ENCODE measurements around the gene ARL6.

The ARL6 gene

GRCh38 chr3:97841956-97842355 lies 77.4 kb downstream of the ARL6 start:
- H3K4me3 ChIP-seq (ENCODE audit: low read depth, low read length), result no peak overlapping the region
- H3K36me3 ChIP-seq (ENCODE audit: control insufficient read depth in 2 of 2, insufficient read depth in 1 of 2, low read length in 2 of 2), result no peaks in the 10 kb centered on the region
- CTCF ChIA-PET, result no interaction called here
- no peaks in the 10 kb centered on the region for H3K4me1 ChIP-seq (ENCODE audit: control insufficient read depth, insufficient read depth, low read length)
- H3K27ac ChIP-seq (ENCODE audit: extremely low read depth, low read depth, low read length), result no peak overlapping the region
- TF ChIP-seq ZNF488 (tag by site-specific recombination; IDR thresholded peaks at IDR 0.05), result no peak
- no peak for TF ChIP-seq BCL6B (tag by site-specific recombination; IDR thresholded peaks at IDR 0.05)
- no peak for TF ChIP-seq RBAK (tag by site-specific recombination; IDR thresholded peaks at IDR 0.05)
- TF ChIP-seq ZBTB49 (tag by site-specific recombination; IDR thresholded peaks at IDR 0.05; ENCODE audit: low read depth), result no peak
- no peak for TF ChIP-seq ZBTB8A (tag by site-specific recombination; IDR thresholded peaks at IDR 0.05)
- TF ChIP-seq ZFP37 (tag by site-specific recombination; IDR thresholded peaks at IDR 0.05), result no peak
- no peak for TF ChIP-seq ZNF169 (tag by site-specific recombination; IDR thresholded peaks at IDR 0.05)
- TF ChIP-seq SCRT2 (tag by site-specific recombination; IDR thresholded peaks at IDR 0.05), result no peak
- no peak for TF ChIP-seq ZNF214 (tag by site-specific recombination; IDR thresholded peaks at IDR 0.05; ENCODE audit: borderline replicate concordance)
- TF ChIP-seq HOXD13 (CRISPR knock-in tag; IDR thresholded peaks at IDR 0.05; ENCODE audit: borderline replicate concordance), result no peak
- no peak for TF ChIP-seq ZNF324 (tag by site-specific recombination; IDR thresholded peaks at IDR 0.05)
- TF ChIP-seq ZXDB (tag by site-specific recombination; IDR thresholded peaks at IDR 0.05), result no peak
- no peak for TF ChIP-seq ZNF510 (tag by site-specific recombination; IDR thresholded peaks at IDR 0.05; ENCODE audit: insufficient replicate concordance)
- no peak for TF ChIP-seq ZNF677 (tag by site-specific recombination; IDR thresholded peaks at IDR 0.05)
- TF ChIP-seq GLIS2 (tag by site-specific recombination; IDR thresholded peaks at IDR 0.05), result no peak
- no peak for TF ChIP-seq ZNF654 (tag by site-specific recombination; IDR thresholded peaks at IDR 0.05; ENCODE audit: low read depth)
- no peak for TF ChIP-seq ZNF148 (tag by site-specific recombination; IDR thresholded peaks at IDR 0.05; ENCODE audit: borderline replicate concordance)
- TF ChIP-seq ZNF623 (tag by site-specific recombination; IDR thresholded peaks at IDR 0.05), result no peak
- TF ChIP-seq ZNF394 (tag by site-specific recombination; IDR thresholded peaks at IDR 0.05; ENCODE audit: borderline replicate concordance), result no peak
- no peak for TF ChIP-seq ZNF24 (tag by site-specific recombination; IDR thresholded peaks at IDR 0.05)
- H3K9me3 ChIP-seq (ENCODE audit: control insufficient read depth, insufficient read depth, low read depth, low read length), result no peaks in the 10 kb centered on the region
- POLR2A ChIA-PET, result no interaction called here

- ChIA-PET POLR2A (no interaction called here), CTCF (interaction anchor here (0.7 kb wide), 1 partner anchor 175 kb away, joined by 3 read pairs; no protein-coding TSS in a partner anchor)
- H3K27ac ChIP-seq (ENCODE audit: extremely low read depth, low read depth, low read length), result no peak overlapping the region
- H3K4me3 ChIP-seq (ENCODE audit: low read depth, low read length), result no peak overlapping the region
- no peaks in the 10 kb centered on the region for H3K9me3 ChIP-seq (ENCODE audit: control insufficient read depth, insufficient read depth, low read depth, low read length)
- H3K4me1 ChIP-seq (ENCODE audit: control insufficient read depth, insufficient read depth, low read length), result no peaks in the 10 kb centered on the region
- no peaks in the 10 kb centered on the region for H3K36me3 ChIP-seq (ENCODE audit: control insufficient read depth in 2 of 2, insufficient read depth in 1 of 2, low read length in 2 of 2)
- TF ChIP-seq ZNF580 (tag by site-specific recombination; IDR thresholded peaks at IDR 0.05) (no peak), KLF17 (tag by site-specific recombination; IDR thresholded peaks at IDR 0.05) (no peak), SP7 (tag by site-specific recombination; IDR thresholded peaks at IDR 0.05) (no peak), ZNF426 (tag by site-specific recombination; IDR thresholded peaks at IDR 0.05) (no peak), GLI2 (tag by site-specific recombination; IDR thresholded peaks at IDR 0.05; ENCODE audit: borderline replicate concordance, low read depth) (no peak), ZNF555 (tag by site-specific recombination; conservative IDR thresholded peaks at IDR 0.05) (no peak), PRDM6 (tag by site-specific recombination; IDR thresholded peaks at IDR 0.05) (no peak), GLIS2 (tag by site-specific recombination; IDR thresholded peaks at IDR 0.05) (no peak)
These were observed 84.2 kb downstream of the ARL6 start for GRCh38 chr3:97848779-97849178.

Data from HEK293 (cell line).